IMR-90 (cell line): Measurements from ENCODE around the gene AUTS2. TPM values are rescaled to one million over a fixed set of nuclear protein-coding genes. Genes with fewer than 3 reads are reported as not detected.

ENCODE experiments used
- ATAC-seq: fragments of 200-7000 bp; cut with Tn5 transposase; 2 replicates; pipeline ENCODE4 v1.9.1; 2020; ENCODE audit warnings: low read depth, mild to moderate bottlenecking, moderate library complexity
- BruUV-seq: library from RNA; stranded (reverse); fragments of 400-500 nt; replicated peaks from 2 replicates; lab custom pipeline; 2021; lab: Mats Ljungman, UMichigan
- CTCF ChIA-PET: fragments of 300-600 bp; formaldehyde crosslinking; extraction: SDS; loops from one replicate; lab custom pipeline; 2021; ENCODE audit warnings: antibody characterized with exemption; lab: Yijun Ruan, JAX
- POLR2A ChIA-PET: fragments of 300-600 bp; sonication (Branson Sonifier 250); formaldehyde crosslinking; loops from one replicate; lab custom pipeline; 2022; ENCODE audit warnings: antibody characterized with exemption; ENCODE audit not compliant: unreplicated experiment; lab: Charles Lee
- DNase-seq: peaks from one replicate; pipeline ENCODE4 v3.0.0; 2013
- H2AFZ ChIP-seq: replicated peaks from 2 replicates; pipeline ENCODE3; 2013; ENCODE audit warnings: low read length, mild to moderate bottlenecking; ENCODE audit not compliant: poor library complexity
- H2AK5ac ChIP-seq: 2 replicates; pipeline ENCODE4 v1.6.1; 2013; ENCODE audit warnings: low read depth, low read length, inconsistent platforms
- H2AK9ac ChIP-seq: replicated peaks from 2 replicates; pipeline ENCODE3; 2013; ENCODE audit warnings: mild to moderate bottlenecking, low read depth, low read length, moderate library complexity; ENCODE audit not compliant: poor library complexity
- H2BK120ac ChIP-seq: 2 replicates; pipeline ENCODE4 v1.6.1; 2013; ENCODE audit warnings: low read depth, low read length, inconsistent platforms
- H2BK15ac ChIP-seq: 3 replicates; pipeline ENCODE4 v1.6.1; 2013; ENCODE audit warnings: low read depth, low read length, inconsistent platforms
- H2BK20ac ChIP-seq: 2 replicates; pipeline ENCODE4 v1.6.1; 2013; ENCODE audit warnings: low read depth, mild to moderate bottlenecking, inconsistent platforms, low read length, moderate library complexity
- H2BK5ac ChIP-seq: 2 replicates; pipeline ENCODE4 v1.6.1; 2013; ENCODE audit warnings: mild to moderate bottlenecking, low read depth, low read length, inconsistent platforms; ENCODE audit not compliant: poor library complexity, severe bottlenecking
- H3K14ac ChIP-seq: replicated peaks from 2 replicates; pipeline ENCODE4 v1.6.1; 2013; ENCODE audit warnings: low read depth, low read length, inconsistent platforms
- H3K18ac ChIP-seq: 2 replicates; pipeline ENCODE4 v1.6.1; 2013; ENCODE audit warnings: low read depth, low read length, control low read depth
- H3K23ac ChIP-seq: 2 replicates; pipeline ENCODE4 v1.6.1; 2013; ENCODE audit warnings: low read depth, low read length, inconsistent platforms
- H3K27ac ChIP-seq: 2 replicates; pipeline ENCODE4 v1.5.1; 2013; ENCODE audit warnings: mild to moderate bottlenecking, control low read depth, low read length; ENCODE audit not compliant: insufficient read depth
- H3K27me3 ChIP-seq: 2 replicates; pipeline ENCODE4 v1.6.1; 2013; ENCODE audit warnings: low read length; ENCODE audit not compliant: control insufficient read depth, insufficient read depth
- H3K36me3 ChIP-seq: 2 replicates; pipeline ENCODE4 v1.6.1; 2013; ENCODE audit warnings: low read length, mixed read lengths; ENCODE audit not compliant: control insufficient read depth, insufficient read depth
- H3K4ac ChIP-seq: 2 replicates; pipeline ENCODE4 v1.6.1; 2013; ENCODE audit warnings: low read depth, low read length, inconsistent platforms
- H3K4me1 ChIP-seq: 2 replicates; pipeline ENCODE4 v1.6.1; 2013; ENCODE audit warnings: low read length, mixed read lengths; ENCODE audit not compliant: control insufficient read depth, insufficient read depth
- H3K4me2 ChIP-seq: 2 replicates; pipeline ENCODE4 v1.6.1; 2013; ENCODE audit warnings: low read depth, mild to moderate bottlenecking, control low read depth, low read length, moderate library complexity
- H3K4me3 ChIP-seq: 2 replicates; pipeline ENCODE4 v1.5.1; 2013; ENCODE audit warnings: low read depth, mild to moderate bottlenecking, control low read depth, low read length, moderate library complexity; ENCODE audit not compliant: insufficient read depth
- H3K56ac ChIP-seq: 2 replicates; pipeline ENCODE4 v1.6.1; 2013; ENCODE audit warnings: low read length, inconsistent platforms; ENCODE audit not compliant: insufficient read depth; ENCODE audit errors: extremely low read depth
- H3K79me1 ChIP-seq, 2 experiments: 2 replicates each; pipeline ENCODE4 v1.6.1; 2013; ENCODE audit warnings: low read length in 2 of 2, inconsistent platforms in 1 of 2, low read depth in 1 of 2
- H3K9ac ChIP-seq: 2 replicates; pipeline ENCODE4 v1.6.1; 2013; ENCODE audit warnings: low read depth, low read length, control low read depth
- H3K9me1 ChIP-seq: 2 replicates; pipeline ENCODE4 v1.6.1; 2013; ENCODE audit warnings: low read length, inconsistent platforms; ENCODE audit not compliant: insufficient read depth
- H3K9me3 ChIP-seq: 2 replicates; pipeline ENCODE4 v1.6.1; 2013; ENCODE audit warnings: low read length; ENCODE audit not compliant: control insufficient read depth, insufficient read depth
- H4K20me1 ChIP-seq: 2 replicates; pipeline ENCODE4 v1.6.1; 2013; ENCODE audit warnings: low read length, inconsistent platforms; ENCODE audit not compliant: insufficient read depth
- H4K5ac ChIP-seq: 2 replicates; pipeline ENCODE4 v1.6.1; 2013; ENCODE audit warnings: mild to moderate bottlenecking, low read depth, low read length, control low read depth
- H4K8ac ChIP-seq, 2 experiments: 2 replicates each; pipeline ENCODE4 v1.6.1; 2013; ENCODE audit warnings: low read depth in 2 of 2, low read length in 2 of 2, control low read depth in 1 of 2, inconsistent platforms in 1 of 2
- H4K91ac ChIP-seq: 2 replicates; pipeline ENCODE4 v1.6.1; 2013; ENCODE audit warnings: low read depth, low read length, inconsistent platforms; ENCODE audit not compliant: insufficient read depth
- BHLHE40 ChIP-seq: fragments of 150-350 bp; IDR thresholded peaks from 2 replicates; pipeline ENCODE4 v1.6.1; 2016; ENCODE audit warnings: mild to moderate bottlenecking, low read depth, low read length
- CEBPB ChIP-seq: IDR thresholded peaks from 2 replicates; pipeline ENCODE4 v1.6.1; 2012; ENCODE audit warnings: low read depth, low read length, improper control_type of control experiment
- CHD1 ChIP-seq: IDR thresholded peaks from 2 replicates; pipeline ENCODE4 v1.6.1; 2012; ENCODE audit warnings: low read depth, low read length, improper control_type of control experiment
- CTCF ChIP-seq: conservative IDR thresholded peaks from 2 replicates; pipeline ENCODE4 v1.5.1; 2012; ENCODE audit warnings: mild to moderate bottlenecking, low read depth, low read length, improper control_type of control experiment
- ELK1 ChIP-seq: fragments of 150-350 bp; IDR thresholded peaks from 2 replicates; pipeline ENCODE4 v1.6.1; 2016; ENCODE audit warnings: low read depth, mild to moderate bottlenecking, low read length, moderate library complexity, borderline replicate concordance
- FOS ChIP-seq: fragments of 150-350 bp; IDR thresholded peaks from 2 replicates; pipeline ENCODE4 v1.6.1; 2016; ENCODE audit warnings: low read depth, low read length
- MAFK ChIP-seq: IDR thresholded peaks from 2 replicates; pipeline ENCODE4 v1.6.1; 2012; ENCODE audit warnings: low read depth, low read length, improper control_type of control experiment
- MAZ ChIP-seq: IDR thresholded peaks from 2 replicates; pipeline ENCODE4 v1.6.1; 2012; ENCODE audit warnings: low read depth, mild to moderate bottlenecking, low read length, improper control_type of control experiment, moderate library complexity, borderline replicate concordance
- MXI1 ChIP-seq: IDR thresholded peaks from 2 replicates; pipeline ENCODE4 v1.6.1; 2012; ENCODE audit warnings: low read depth, mild to moderate bottlenecking, low read length, moderate library complexity, borderline replicate concordance
- NFE2L2 ChIP-seq: fragments of 150-350 bp; IDR thresholded peaks from 2 replicates; pipeline ENCODE4 v1.6.1; 2016; ENCODE audit warnings: low read depth, mild to moderate bottlenecking, low read length
- POLR2A ChIP-seq: IDR thresholded peaks from 2 replicates; pipeline ENCODE4 v1.6.1; 2012; ENCODE audit warnings: mild to moderate bottlenecking, low read depth, low read length
- RAD21 ChIP-seq: IDR thresholded peaks from 2 replicates; pipeline ENCODE4 v1.6.1; 2012; ENCODE audit warnings: low read length, improper control_type of control experiment
- RCOR1 ChIP-seq: IDR thresholded peaks from 2 replicates; pipeline ENCODE4 v1.6.1; 2012; ENCODE audit warnings: mild to moderate bottlenecking, low read length, improper control_type of control experiment; ENCODE audit not compliant: insufficient replicate concordance
- RFX5 ChIP-seq: IDR thresholded peaks from 2 replicates; pipeline ENCODE4 v1.8.0; 2012; ENCODE audit warnings: low read depth, mild to moderate bottlenecking, low read length, moderate library complexity
- SMC3 ChIP-seq: fragments of 150-350 bp; IDR thresholded peaks from 2 replicates; pipeline ENCODE4 v1.6.1; 2016; ENCODE audit warnings: low read depth, mild to moderate bottlenecking, antibody characterized with exemption, low read length, moderate library complexity
- USF2 ChIP-seq: fragments of 150-350 bp; IDR thresholded peaks from 2 replicates; pipeline ENCODE4 v1.6.1; 2017; ENCODE audit warnings: mild to moderate bottlenecking, antibody characterized with exemption, low read length, low read depth
- WGBS, 2 experiments: methylation state at CpG; one replicate each; pipeline versions ENCODE4 v1.1.5 to v1.1.7; 2013; ENCODE audit warnings: missing lambda C conversion rate in 2 of 2; ENCODE audit not compliant: insufficient read length in 1 of 2; ENCODE audit errors: extremely low coverage in 2 of 2; 5-methylcytosine and 5-hydroxymethylcytosine counted together
- dilution Hi-C: fragments of 300-500 bp; cut with HindIII; formaldehyde crosslinking; loops from one replicate; pipeline ENCODE4 v1.14.3; 2018; ENCODE audit warnings: low sequenced_read_pairs; ENCODE audit not compliant: unreplicated experiment
- in situ Hi-C: fragments of 300-500 bp; cut with MboI; formaldehyde crosslinking; loops from 3 replicates; pipeline ENCODE4 v1.14.3; 2019; ENCODE audit warnings: low sequenced_read_pairs, inconsistent platforms, mixed read lengths
- intact Hi-C: fragments of 100-400 bp; cut with micrococcal nuclease; formaldehyde crosslinking; loops from 2 replicates; pipeline ENCODE4 v1.10.0; 2022
- polyA plus RNA-seq, 3 experiments: library from polyadenylated mRNA; depleted of rRNA; stranded (reverse); fragments of >200 nt; gene quantifications; 2 replicates each; pipeline ENCODE4 v1.2.3, GENCODE V29; 2012; ENCODE audit warnings: low replicate concordance in 1 of 3
- total RNA-seq: library from RNA; depleted of rRNA; stranded (reverse); fragments of >200 nt; gene quantifications from 2 replicates; pipeline ENCODE4 v1.2.3, GENCODE V29; 2012

The AUTS2 gene
- total and polyA plus RNA-seq, 2 of the 4 experiments (the other 2 are of a cell fraction), result 0.90 to 3.0 TPM

DNA sequence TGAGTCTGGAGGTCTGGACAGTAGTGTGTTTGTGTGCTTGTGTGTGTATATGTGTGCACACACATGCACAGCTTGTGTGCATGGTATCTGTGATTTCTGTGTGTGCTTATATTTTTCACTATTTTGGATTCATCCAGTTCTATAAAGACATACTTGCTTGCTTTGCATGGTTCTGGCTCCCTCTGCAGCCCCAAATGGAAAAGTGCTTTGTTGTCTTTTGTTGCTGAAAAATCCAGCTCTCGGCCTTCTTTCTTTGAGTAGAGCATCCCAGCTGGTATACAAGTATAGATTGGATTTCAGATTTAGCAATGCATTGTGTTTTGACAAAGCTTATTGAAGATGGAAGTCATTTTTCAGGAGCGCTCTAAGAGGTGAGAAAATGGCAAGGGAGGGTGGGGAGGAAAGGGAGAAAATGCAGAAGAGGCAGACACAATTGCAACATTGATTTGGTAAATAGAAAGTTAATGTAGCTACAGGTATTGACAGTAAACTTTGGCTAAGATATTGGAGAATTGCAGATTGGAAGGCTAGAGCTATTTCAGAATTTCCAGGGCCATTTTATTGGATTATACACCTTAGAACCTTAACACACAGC lies 333.9 kb downstream of the AUTS2 start:
- Histone ChIP-seq H3K27me3 (no peaks in the 10 kb centered on the region), H4K91ac (no peak overlapping the region), H3K4me3 (no peak overlapping the region), H2AK9ac (no peak overlapping the region), H2BK15ac (no peak overlapping the region), H2BK120ac (no peak overlapping the region), H3K9me3 (peaks cover 2% of the 10 kb centered on the region; the same call in 1 of the 2 replicates), H3K18ac (no peak overlapping the region), H2BK20ac (no peak overlapping the region), H3K36me3 (no peaks in the 10 kb centered on the region), H4K8ac (no peak overlapping the region), H2AFZ (no peak overlapping the region), H2AK5ac (no peak overlapping the region), H3K4me2 (no peak overlapping the region), H3K4me1 (no peaks in the 10 kb centered on the region), H3K4ac (no peak overlapping the region), H3K56ac (no peak overlapping the region), H3K23ac (no peak overlapping the region), H3K27ac (no peak overlapping the region), H4K20me1 (no peaks in the 10 kb centered on the region), H4K5ac (no peak overlapping the region), H3K9me1 (no peaks in the 10 kb centered on the region), H3K14ac (no peak overlapping the region), H3K9ac (no peak overlapping the region), H3K79me1 (no peaks in the 10 kb centered on the region), H2BK5ac (no peak overlapping the region)
- 60% methylated on average over 1 of the region's 2 CpGs; no CpG with 5 or more reads in 1 of the 2 experiments for WGBS, 2 experiments
- intact Hi-C loops (loop anchor here (5.0 kb wide), 1 partner anchor 765 kb away; no protein-coding TSS in a partner anchor), in situ Hi-C loops (no loop called here), dilution Hi-C loops (no loop called here)
- ChIA-PET POLR2A (no interaction called here), CTCF (interaction anchor here (0.5 kb wide), 1 partner anchor 65 kb away, joined by 3 read pairs; no protein-coding TSS in a partner anchor)
- TF ChIP-seq ELK1 (no peak), MAZ (no peak), CEBPB (no peak), SMC3 (peak; percentile 34), BHLHE40 (no peak), NFE2L2 (no peak), RCOR1 (no peak), MXI1 (no peak), RFX5 (no peak), POLR2A (no peak), CTCF (peak; percentile 41), RAD21 (peak; percentile 53), CHD1 (no peak), MAFK (no peak), USF2 (no peak), FOS (no peak)
- DNase-seq (peak; percentile 4), ATAC-seq (peak; percentile 42; the same call in 1 of the 2 replicates)
- BruUV-seq, result no TSS peak
